Astrocyte (in vitro differentiated cells and primary cell): ENCODE results near the gene DDX23. TPM values are rescaled to one million over a fixed set of nuclear protein-coding genes. Genes with fewer than 3 reads are reported as not detected.

ENCODE experiments used
- DNase-seq: peaks from one replicate; pipeline ENCODE4 v3.0.0-alpha.2; 2010; ENCODE audit warnings: low read depth
- FAIRE-seq: peaks from 2 replicates; lab custom pipeline; 2011; peaks lifted over from hg19 to GRCh38; lab: Jason Lieb, UNC
- H2AFZ ChIP-seq: 2 replicates; pipeline ENCODE4 v1.6.0; 2012; ENCODE audit warnings: low read depth, low read length, inconsistent platforms
- H3K27ac ChIP-seq: 2 replicates; pipeline ENCODE4 v1.5.1; 2011; ENCODE audit warnings: low read depth, low read length, inconsistent platforms
- H3K27me3 ChIP-seq: 2 replicates; pipeline ENCODE4 v1.6.0; 2011; ENCODE audit warnings: low read length, inconsistent platforms; ENCODE audit not compliant: insufficient read depth
- H3K36me3 ChIP-seq: 2 replicates; pipeline ENCODE4 v1.5.1; 2011; ENCODE audit warnings: low read length, inconsistent platforms; ENCODE audit not compliant: insufficient read depth
- H3K4me1 ChIP-seq: 2 replicates; pipeline ENCODE4 v1.5.1; 2011; ENCODE audit warnings: low read length, inconsistent platforms; ENCODE audit not compliant: insufficient read depth
- H3K4me2 ChIP-seq: 2 replicates; pipeline ENCODE4 v1.6.0; 2012; ENCODE audit warnings: low read length, inconsistent platforms
- H3K4me3 ChIP-seq: 2 replicates; pipeline ENCODE4 v1.5.1; 2011; ENCODE audit warnings: low read depth, mild to moderate bottlenecking, low read length, inconsistent platforms; ENCODE audit not compliant: insufficient read depth
- H3K79me2 ChIP-seq: 2 replicates; pipeline ENCODE4 v1.6.0; 2012; ENCODE audit warnings: mild to moderate bottlenecking, low read length, inconsistent platforms; ENCODE audit not compliant: insufficient read depth
- H3K9ac ChIP-seq: 2 replicates; pipeline ENCODE4 v1.6.0; 2012; ENCODE audit warnings: mild to moderate bottlenecking, low read length, inconsistent platforms
- H3K9me3 ChIP-seq: 2 replicates; pipeline ENCODE4 v1.5.1; 2012; ENCODE audit warnings: low read depth, mild to moderate bottlenecking, low read length, inconsistent platforms; ENCODE audit not compliant: insufficient read depth
- H4K20me1 ChIP-seq: 2 replicates; pipeline ENCODE4 v1.6.0; 2012; ENCODE audit warnings: low read length, inconsistent platforms; ENCODE audit not compliant: insufficient read depth
- H3K27ac Mint-ChIP-seq: one replicate; pipeline ENCODE4 v1.8.0; 2021; ENCODE audit warnings: mild to moderate bottlenecking, mixed read lengths; ENCODE audit not compliant: unreplicated experiment
- H3K27me3 Mint-ChIP-seq: one replicate; pipeline ENCODE4 v1.8.0; 2021; ENCODE audit warnings: low read depth, mixed read lengths; ENCODE audit not compliant: unreplicated experiment
- H3K36me3 Mint-ChIP-seq: one replicate; pipeline ENCODE4 v1.8.0; 2021; ENCODE audit warnings: low read depth, mixed read lengths; ENCODE audit not compliant: unreplicated experiment
- H3K4me1 Mint-ChIP-seq: one replicate; pipeline ENCODE4 v1.8.0; 2021; ENCODE audit warnings: low read depth, mixed read lengths; ENCODE audit not compliant: unreplicated experiment
- H3K4me3 Mint-ChIP-seq: one replicate; pipeline ENCODE4 v1.8.0; 2021; ENCODE audit warnings: mild to moderate bottlenecking, moderate library complexity, mixed read lengths; ENCODE audit not compliant: unreplicated experiment
- H3K9me3 Mint-ChIP-seq: one replicate; pipeline ENCODE4 v1.8.0; 2021; ENCODE audit warnings: mild to moderate bottlenecking, mixed read lengths; ENCODE audit not compliant: unreplicated experiment
- EZH2 ChIP-seq: IDR thresholded peaks from 2 replicates; pipeline ENCODE4 v1.6.1; 2012; ENCODE audit warnings: mild to moderate bottlenecking, low read length, inconsistent platforms; ENCODE audit not compliant: insufficient read depth
- total RNA-seq: library from RNA; stranded (reverse); gene quantifications from 2 replicates; pipeline ENCODE4 v1.2.1, GENCODE V29; 2021
- TF ChIP-seq, protein P1 (sequence below): IDR thresholded peaks from 2 replicates; pipeline ENCODE4 v1.5.1; 2011; ENCODE audit warnings: low read depth, mild to moderate bottlenecking, inconsistent platforms, low read length, moderate library complexity; ENCODE audit not compliant: insufficient read depth

DDX23 gene
- total RNA-seq, 1 donor from 2014 or later = 77.1 TPM

- H3K9ac ChIP-seq = peak within 1 kb of the TSS; percentile 81
- H3K27me3 ChIP-seq = no peaks in the 10 kb centered on the region
- Mint-ChIP-seq H3K4me1 (peaks cover 8% of the 10 kb centered on the region), H3K9me3 (no peaks in the 10 kb centered on the region), H3K27me3 (peaks cover 16% of the 10 kb centered on the region), H3K27ac (no peak within 1 kb of the TSS), H3K4me3 (peak within 1 kb of the TSS; percentile 91), H3K36me3 (peaks cover 12% of the 10 kb centered on the region)
- peak within 1 kb of the TSS; percentile 98 for H3K4me2 ChIP-seq
- TF ChIP-seq EZH2 = no peak
- H2AFZ ChIP-seq = peak within 1 kb of the TSS; percentile 91
- no peaks in the 10 kb centered on the region for H3K36me3 ChIP-seq
- H3K4me1 ChIP-seq = peaks cover 25% of the 10 kb centered on the region
- DNase-seq (peak; percentile 32), FAIRE-seq (no peak)
- H3K79me2 ChIP-seq = peaks cover 26% of the 10 kb centered on the region
- peaks cover 41% of the 10 kb centered on the region for H4K20me1 ChIP-seq
- no peaks in the 10 kb centered on the region for H3K9me3 ChIP-seq
- peak within 1 kb of the TSS; percentile 70 for H3K4me3 ChIP-seq
- H3K27ac ChIP-seq = no peak within 1 kb of the TSS
These were observed 33.8 kb downstream of the DDX23 start, which contains the start of gene CACNB3 for GRCh38 chr12:48817873-48818830. Gene CACNB3 (plus strand): TSS chr12:48818496. CDS start chr12:48818930, 434 bp downstream.

- peaks cover 19% of the 10 kb centered on the region for H3K4me1 Mint-ChIP-seq
- peak overlapping the region; percentile 91 for H3K9ac ChIP-seq
- H3K27me3 Mint-ChIP-seq = peaks cover 5% of the 10 kb centered on the region
- DNase-seq (no peak), FAIRE-seq (no peak)
- TF ChIP-seq, protein P1, sequence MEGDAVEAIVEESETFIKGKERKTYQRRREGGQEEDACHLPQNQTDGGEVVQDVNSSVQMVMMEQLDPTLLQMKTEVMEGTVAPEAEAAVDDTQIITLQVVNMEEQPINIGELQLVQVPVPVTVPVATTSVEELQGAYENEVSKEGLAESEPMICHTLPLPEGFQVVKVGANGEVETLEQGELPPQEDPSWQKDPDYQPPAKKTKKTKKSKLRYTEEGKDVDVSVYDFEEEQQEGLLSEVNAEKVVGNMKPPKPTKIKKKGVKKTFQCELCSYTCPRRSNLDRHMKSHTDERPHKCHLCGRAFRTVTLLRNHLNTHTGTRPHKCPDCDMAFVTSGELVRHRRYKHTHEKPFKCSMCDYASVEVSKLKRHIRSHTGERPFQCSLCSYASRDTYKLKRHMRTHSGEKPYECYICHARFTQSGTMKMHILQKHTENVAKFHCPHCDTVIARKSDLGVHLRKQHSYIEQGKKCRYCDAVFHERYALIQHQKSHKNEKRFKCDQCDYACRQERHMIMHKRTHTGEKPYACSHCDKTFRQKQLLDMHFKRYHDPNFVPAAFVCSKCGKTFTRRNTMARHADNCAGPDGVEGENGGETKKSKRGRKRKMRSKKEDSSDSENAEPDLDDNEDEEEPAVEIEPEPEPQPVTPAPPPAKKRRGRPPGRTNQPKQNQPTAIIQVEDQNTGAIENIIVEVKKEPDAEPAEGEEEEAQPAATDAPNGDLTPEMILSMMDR = no peak
- no peak for TF ChIP-seq EZH2
- no peak overlapping the region for H2AFZ ChIP-seq
- H3K27ac ChIP-seq = no peak overlapping the region
- no peak overlapping the region for H3K27ac Mint-ChIP-seq
- peaks cover 23% of the 10 kb centered on the region for H4K20me1 ChIP-seq
- H3K4me2 ChIP-seq = peak overlapping the region; percentile 100
- H3K9me3 ChIP-seq = no peaks in the 10 kb centered on the region
- H3K36me3 ChIP-seq = no peaks in the 10 kb centered on the region
- peaks cover 26% of the 10 kb centered on the region for H3K79me2 ChIP-seq
- H3K4me3 Mint-ChIP-seq = peak overlapping the region; percentile 95
- peaks cover 6% of the 10 kb centered on the region for H3K36me3 Mint-ChIP-seq
- H3K4me3 ChIP-seq = peak overlapping the region; percentile 83
- no peaks in the 10 kb centered on the region for H3K27me3 ChIP-seq
- H3K9me3 Mint-ChIP-seq = no peaks in the 10 kb centered on the region
- H3K4me1 ChIP-seq = peaks cover 34% of the 10 kb centered on the region
These were observed 35.7 kb downstream of the DDX23 start for GRCh38 chr12:48816143-48816854.
